K562 (cell line): ENCODE data around the gene MYO1B. TPM values are rescaled to one million over a fixed set of nuclear protein-coding genes. Genes with fewer than 3 reads are reported as not detected.

ENCODE experiments used
- ATAC-seq: fragments of 200-7000 bp; cut with Tn5 transposase; 3 replicates; pipeline ENCODE4 v1.9.1; 2020; ENCODE audit warnings: moderate library complexity
- BruUV-seq: library from RNA; stranded (reverse); fragments of 400-500 nt; replicated peaks from 2 replicates; lab custom pipeline; 2021; lab: Mats Ljungman, UMichigan
- CTCF ChIA-PET: fragments of 300-600 bp; formaldehyde crosslinking; extraction: SDS; loops from one replicate; lab custom pipeline; 2021; ENCODE audit warnings: low intra/inter-chr PET ratio; lab: Yijun Ruan, JAX
- POLR2A ChIA-PET: fragments of 300-600, 350-650 bp; sonication (Branson Sonifier 250); formaldehyde crosslinking; extraction: SDS; loops from one replicate; lab custom pipeline; 2021; ENCODE audit warnings: antibody characterized with exemption, inconsistent platforms; lab: Yijun Ruan, JAX
- DNase-seq, 4 experiments: peaks; one replicate each; pipeline versions ENCODE4 v3.0.0 to v3.0.0-alpha.2; 2011 to 2018; ENCODE audit warnings: low spot score in 3 of 4, mixed read lengths in 3 of 4; ENCODE audit errors: extremely low read depth in 1 of 4
- FAIRE-seq: peaks from 2 replicates; lab custom pipeline; 2011; peaks lifted over from hg19 to GRCh38; lab: Jason Lieb, UNC
- H2AFZ ChIP-seq: 2 replicates; pipeline ENCODE4 v1.6.0; 2011; ENCODE audit warnings: low read depth, low read length, control low read depth, inconsistent platforms
- H3K27ac ChIP-seq: fragments of 200-600 bp; 3 replicates; pipeline ENCODE4 v1.8.0; 2011; ENCODE audit warnings: low read depth, mild to moderate bottlenecking, control low read depth, inconsistent platforms, low read length, moderate library complexity, mixed read lengths; ENCODE audit errors: extremely low read depth
- H3K27me3 ChIP-seq, 2 experiments: fragments of 300-600 bp in 1 of 2; 2 replicates in 1 of 2; 3 replicates in 1 of 2; pipeline versions ENCODE4 v1.6.0 to v1.8.0; 2011; ENCODE audit warnings: inconsistent platforms in 2 of 2, low read length in 2 of 2, mild to moderate bottlenecking in 1 of 2, mixed read lengths in 1 of 2, moderate library complexity in 1 of 2; ENCODE audit not compliant: control insufficient read depth in 2 of 2, insufficient read depth in 2 of 2
- H3K36me3 ChIP-seq: fragments of 300-600 bp; 3 replicates; pipeline ENCODE4 v1.8.0; 2011; ENCODE audit warnings: mild to moderate bottlenecking, low read length, inconsistent platforms; ENCODE audit not compliant: control insufficient read depth, insufficient read depth
- H3K4me1 ChIP-seq, 2 experiments: fragments of 200-600 bp in 1 of 2; replicated peaks in 1 of 2; 2 replicates in 1 of 2; 3 replicates in 1 of 2; pipeline versions ENCODE4 v1.5.1 to v1.8.0; 2011; ENCODE audit warnings: inconsistent platforms in 2 of 2, low read length in 2 of 2, mild to moderate bottlenecking in 1 of 2, mixed read lengths in 1 of 2, moderate library complexity in 1 of 2; ENCODE audit not compliant: control insufficient read depth in 2 of 2, insufficient read depth in 2 of 2
- H3K4me2 ChIP-seq: 2 replicates; pipeline ENCODE4 v1.6.1; 2011; ENCODE audit warnings: low read length, control low read depth, inconsistent platforms, mixed read lengths; ENCODE audit not compliant: insufficient read depth
- H3K4me3 ChIP-seq: fragments of 200-600 bp; sonication (generic), shearing (Covaris generic); 2 replicates; pipeline ENCODE4 v1.5.1; 2016; ENCODE audit warnings: control low read depth, inconsistent platforms
- H3K79me2 ChIP-seq: fragments of 200-600 bp; 3 replicates; pipeline ENCODE4 v1.8.0; 2011; ENCODE audit warnings: low read length, inconsistent platforms; ENCODE audit not compliant: control insufficient read depth, insufficient read depth
- H3K9ac ChIP-seq, 2 experiments: 2 replicates each; pipeline versions ENCODE4 v1.6.0 to v1.6.1; 2011; ENCODE audit warnings: low read depth in 2 of 2, low read length in 2 of 2, control low read depth in 1 of 2, inconsistent platforms in 1 of 2, mild to moderate bottlenecking in 1 of 2, mixed read lengths in 1 of 2; ENCODE audit not compliant: insufficient read depth in 1 of 2
- H3K9me1 ChIP-seq: one replicate; pipeline ENCODE4 v1.6.0; 2011; ENCODE audit warnings: inconsistent platforms, mild to moderate bottlenecking, low read length, moderate library complexity; ENCODE audit not compliant: control insufficient read depth, insufficient read depth
- H3K9me3 ChIP-seq: replicated peaks from 2 replicates; pipeline ENCODE4 v1.5.1; 2011; ENCODE audit warnings: low read depth, low read length, inconsistent platforms; ENCODE audit not compliant: control insufficient read depth, insufficient read depth
- H4K20me1 ChIP-seq: replicated peaks from 2 replicates; pipeline ENCODE4 v1.6.1; 2011; ENCODE audit warnings: low read length, inconsistent platforms, mixed read lengths; ENCODE audit not compliant: control insufficient read depth, insufficient read depth
- HNRNPH1 ChIP-seq: fragments of 200-400 bp; formaldehyde crosslinking; optimal IDR thresholded peaks from 2 replicates; pipeline ENCODE3; 2017; ENCODE audit warnings: low read depth, mild to moderate bottlenecking, low read length, moderate library complexity
- MTA1 ChIP-seq: fragments of 450-650 bp; IDR thresholded peaks from 2 replicates; pipeline ENCODE4 v1.6.1; 2017; ENCODE audit warnings: borderline replicate concordance
- PHB ChIP-seq: fragments of 250-450 bp; sonication (Bioruptor Pico); IDR thresholded peaks from 2 replicates; pipeline ENCODE4 v1.5.0; 2021
- POLR2G ChIP-seq: fragments of 200-400 bp; formaldehyde crosslinking; IDR thresholded peaks from 2 replicates; pipeline ENCODE4 v1.6.1; 2017; ENCODE audit warnings: low read depth, mild to moderate bottlenecking, antibody characterized with exemption, low read length, moderate library complexity
- SAFB ChIP-seq: fragments of 200-400 bp; formaldehyde crosslinking; IDR thresholded peaks from 2 replicates; pipeline ENCODE4 v1.6.1; 2017; ENCODE audit warnings: low read depth, low read length, borderline replicate concordance
- SMARCC2 ChIP-seq: fragments of 450-650 bp; IDR thresholded peaks from 2 replicates; pipeline ENCODE4 v1.6.1; 2017; ENCODE audit warnings: antibody characterized with exemption, moderate library complexity, mild to moderate bottlenecking, low read depth
- U2AF1 ChIP-seq: fragments of 200-400 bp; formaldehyde crosslinking; optimal IDR thresholded peaks from 2 replicates; pipeline ENCODE3; 2017; ENCODE audit warnings: mild to moderate bottlenecking, low read depth, low read length, moderate library complexity
- ZNF212 ChIP-seq: fragments of 450-650 bp; formaldehyde crosslinking; IDR thresholded peaks from 2 replicates; pipeline ENCODE4 v1.4.0; 2020; ENCODE audit warnings: mild to moderate bottlenecking
- ZNF384 ChIP-seq: IDR thresholded peaks from 2 replicates; pipeline ENCODE4 v1.6.1; 2012; ENCODE audit warnings: low read depth, low read length, improper control_type of control experiment
- WGBS: fragments of 100-300 bp; shearing (Covaris generic); methylation state at CpG from one replicate; pipeline ENCODE4 v1.1.6; 2016; ENCODE audit warnings: low coverage, mixed read lengths; ENCODE audit not compliant: insufficient coverage; ENCODE audit errors: missing lambda C conversion rate; 5-methylcytosine and 5-hydroxymethylcytosine counted together
- in situ Hi-C: fragments of 300-500 bp; cut with MboI; formaldehyde crosslinking; loops from 4 replicates; pipeline ENCODE4 v1.15.0; 2018; ENCODE audit warnings: inconsistent platforms, mixed read lengths
- intact Hi-C: fragments of 100-400 bp; cut with micrococcal nuclease; formaldehyde crosslinking; loops from 2 replicates; pipeline ENCODE4 v1.14.2; 2022
- polyA plus RNA-seq, 8 experiments: library from polyadenylated mRNA; depleted of rRNA in 4 of 8; stranded (reverse) in 5 of 8; unstranded in 3 of 8; fragments of >200 nt; fragmentation: Nextera tagmentation in 2 of 8; fragmentation: Illumina TruSeq in 1 of 8; extraction: Ambion mirVana in 2 of 8; extraction: Trizol in 1 of 8; gene quantifications; 2 replicates each; pipeline versions ENCODE4 v1.2.1 to v1.2.3, GENCODE V29; 2011 to 2014; ENCODE audit warnings: inconsistent platforms in 1 of 8, missing spikeins in 1 of 8
- total RNA-seq, 7 experiments: library from RNA; depleted of rRNA in 6 of 7; stranded (reverse); fragments of >200 nt in 6 of 7; fragmentation: Illumina TruSeq in 2 of 7; extraction: Trizol in 2 of 7; gene quantifications; 2 replicates each; pipeline versions ENCODE4 v1.2.1 to v1.2.3, GENCODE V29; 2011 to 2021; ENCODE audit warnings: low replicate concordance in 1 of 7
- TF ChIP-seq, protein P1 (sequence below): fragments of 450-650 bp; IDR thresholded peaks from 2 replicates; pipeline ENCODE4 v1.6.1; 2018; ENCODE audit not compliant: partially characterized antibody
- TF ChIP-seq, protein P2 (sequence below): fragments of 250-450 bp; sonication (Bioruptor Pico); IDR thresholded peaks from 2 replicates; pipeline ENCODE4 v1.4.0; 2020; ENCODE audit warnings: mild to moderate bottlenecking, moderate library complexity
- TF ChIP-seq, protein P3 (sequence below): fragments of 450-650 bp; IDR thresholded peaks from 2 replicates; pipeline ENCODE4 v1.6.1; 2016; ENCODE audit warnings: mild to moderate bottlenecking
- TF ChIP-seq, protein P4 (sequence below): sonication (generic); formaldehyde crosslinking; IDR thresholded peaks from 2 replicates; pipeline ENCODE4 v1.9.0; 2022; ENCODE audit warnings: mild to moderate bottlenecking, missing genetic modification reagents

The MYO1B gene
- total and polyA plus RNA-seq, 9 of the 15 experiments (the other 6 are each of a cell fraction or from before 2014, with no cell fraction given), result 0.04 to 0.33 (median 0.20) TPM; not detected in 5

DNA sequence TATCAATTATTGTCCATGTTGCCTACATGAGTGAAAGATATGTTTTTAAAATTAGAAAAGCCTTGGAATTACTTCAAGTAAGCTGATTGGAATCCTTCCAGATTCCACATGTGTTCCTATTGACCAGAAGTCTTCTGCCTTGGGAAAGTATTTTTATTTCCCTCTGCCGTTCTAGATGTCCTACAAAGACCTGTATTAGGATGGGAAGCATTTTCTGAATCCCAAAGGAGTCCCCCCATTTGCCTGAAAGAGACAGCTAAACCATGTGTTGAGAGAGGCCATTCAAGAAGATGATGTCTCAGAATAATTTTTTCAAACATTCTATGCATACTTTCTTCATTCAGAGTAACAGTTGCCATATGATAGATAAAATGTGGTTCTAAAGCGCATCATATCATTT, 19.0 kb upstream of the MYO1B start:
- H3K27ac ChIP-seq, result no peak overlapping the region
- H4K20me1 ChIP-seq, result no peaks in the 10 kb centered on the region
- DNase-seq (no peak), ATAC-seq (no peak), FAIRE-seq (no peak)
- no peaks in the 10 kb centered on the region for H3K27me3 ChIP-seq
- no peaks in the 10 kb centered on the region for H3K9me1 ChIP-seq
- TF ChIP-seq, protein P1, sequence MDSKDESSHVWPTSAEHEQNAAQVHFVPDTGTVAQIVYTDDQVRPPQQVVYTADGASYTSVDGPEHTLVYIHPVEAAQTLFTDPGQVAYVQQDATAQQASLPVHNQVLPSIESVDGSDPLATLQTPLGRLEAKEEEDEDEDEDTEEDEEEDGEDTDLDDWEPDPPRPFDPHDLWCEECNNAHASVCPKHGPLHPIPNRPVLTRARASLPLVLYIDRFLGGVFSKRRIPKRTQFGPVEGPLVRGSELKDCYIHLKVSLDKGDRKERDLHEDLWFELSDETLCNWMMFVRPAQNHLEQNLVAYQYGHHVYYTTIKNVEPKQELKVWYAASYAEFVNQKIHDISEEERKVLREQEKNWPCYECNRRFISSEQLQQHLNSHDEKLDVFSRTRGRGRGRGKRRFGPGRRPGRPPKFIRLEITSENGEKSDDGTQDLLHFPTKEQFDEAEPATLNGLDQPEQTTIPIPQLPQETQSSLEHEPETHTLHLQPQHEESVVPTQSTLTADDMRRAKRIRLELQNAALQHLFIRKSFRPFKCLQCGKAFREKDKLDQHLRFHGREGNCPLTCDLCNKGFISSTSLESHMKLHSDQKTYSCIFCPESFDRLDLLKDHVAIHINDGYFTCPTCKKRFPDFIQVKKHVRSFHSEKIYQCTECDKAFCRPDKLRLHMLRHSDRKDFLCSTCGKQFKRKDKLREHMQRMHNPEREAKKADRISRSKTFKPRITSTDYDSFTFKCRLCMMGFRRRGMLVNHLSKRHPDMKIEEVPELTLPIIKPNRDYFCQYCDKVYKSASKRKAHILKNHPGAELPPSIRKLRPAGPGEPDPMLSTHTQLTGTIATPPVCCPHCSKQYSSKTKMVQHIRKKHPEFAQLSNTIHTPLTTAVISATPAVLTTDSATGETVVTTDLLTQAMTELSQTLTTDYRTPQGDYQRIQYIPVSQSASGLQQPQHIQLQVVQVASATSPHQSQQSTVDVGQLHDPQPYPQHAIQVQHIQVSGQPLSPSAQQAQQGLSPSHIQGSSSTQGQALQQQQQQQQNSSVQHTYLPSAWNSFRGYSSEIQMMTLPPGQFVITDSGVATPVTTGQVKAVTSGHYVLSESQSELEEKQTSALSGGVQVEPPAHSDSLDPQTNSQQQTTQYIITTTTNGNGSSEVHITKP, result no peak
- TF ChIP-seq PHB (CRISPR knock-in tag), result no peak
- no peak for TF ChIP-seq HNRNPH1
- no peak for TF ChIP-seq U2AF1
- TF ChIP-seq POLR2G, result no peak
- no peak for TF ChIP-seq ZNF212
- TF ChIP-seq, protein P2, sequence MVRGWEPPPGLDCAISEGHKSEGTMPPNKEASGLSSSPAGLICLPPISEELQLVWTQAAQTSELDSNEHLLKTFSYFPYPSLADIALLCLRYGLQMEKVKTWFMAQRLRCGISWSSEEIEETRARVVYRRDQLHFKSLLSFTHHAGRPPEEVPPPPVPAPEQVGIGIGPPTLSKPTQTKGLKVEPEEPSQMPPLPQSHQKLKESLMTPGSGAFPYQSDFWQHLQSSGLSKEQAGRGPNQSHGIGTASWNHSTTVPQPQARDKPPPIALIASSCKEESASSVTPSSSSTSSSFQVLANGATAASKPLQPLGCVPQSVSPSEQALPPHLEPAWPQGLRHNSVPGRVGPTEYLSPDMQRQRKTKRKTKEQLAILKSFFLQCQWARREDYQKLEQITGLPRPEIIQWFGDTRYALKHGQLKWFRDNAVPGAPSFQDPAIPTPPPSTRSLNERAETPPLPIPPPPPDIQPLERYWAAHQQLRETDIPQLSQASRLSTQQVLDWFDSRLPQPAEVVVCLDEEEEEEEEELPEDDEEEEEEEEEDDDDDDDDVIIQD (CRISPR knock-in tag), result no peak
- no peak for TF ChIP-seq SAFB
- TF ChIP-seq, protein P3, sequence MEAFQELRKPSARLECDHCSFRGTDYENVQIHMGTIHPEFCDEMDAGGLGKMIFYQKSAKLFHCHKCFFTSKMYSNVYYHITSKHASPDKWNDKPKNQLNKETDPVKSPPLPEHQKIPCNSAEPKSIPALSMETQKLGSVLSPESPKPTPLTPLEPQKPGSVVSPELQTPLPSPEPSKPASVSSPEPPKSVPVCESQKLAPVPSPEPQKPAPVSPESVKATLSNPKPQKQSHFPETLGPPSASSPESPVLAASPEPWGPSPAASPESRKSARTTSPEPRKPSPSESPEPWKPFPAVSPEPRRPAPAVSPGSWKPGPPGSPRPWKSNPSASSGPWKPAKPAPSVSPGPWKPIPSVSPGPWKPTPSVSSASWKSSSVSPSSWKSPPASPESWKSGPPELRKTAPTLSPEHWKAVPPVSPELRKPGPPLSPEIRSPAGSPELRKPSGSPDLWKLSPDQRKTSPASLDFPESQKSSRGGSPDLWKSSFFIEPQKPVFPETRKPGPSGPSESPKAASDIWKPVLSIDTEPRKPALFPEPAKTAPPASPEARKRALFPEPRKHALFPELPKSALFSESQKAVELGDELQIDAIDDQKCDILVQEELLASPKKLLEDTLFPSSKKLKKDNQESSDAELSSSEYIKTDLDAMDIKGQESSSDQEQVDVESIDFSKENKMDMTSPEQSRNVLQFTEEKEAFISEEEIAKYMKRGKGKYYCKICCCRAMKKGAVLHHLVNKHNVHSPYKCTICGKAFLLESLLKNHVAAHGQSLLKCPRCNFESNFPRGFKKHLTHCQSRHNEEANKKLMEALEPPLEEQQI, result no peak
- no peak for TF ChIP-seq MTA1
- TF ChIP-seq, protein P4, sequence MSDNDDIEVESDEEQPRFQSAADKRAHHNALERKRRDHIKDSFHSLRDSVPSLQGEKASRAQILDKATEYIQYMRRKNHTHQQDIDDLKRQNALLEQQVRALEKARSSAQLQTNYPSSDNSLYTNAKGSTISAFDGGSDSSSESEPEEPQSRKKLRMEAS (CRISPR knock-in tag), result no peak
- no peak for TF ChIP-seq SMARCC2
- TF ChIP-seq ZNF384, result no peak
- ChIA-PET CTCF (no interaction called here), POLR2A (interaction anchor here (1.2 kb wide), 1 partner anchor 204 kb away, joined by 3 read pairs; no protein-coding TSS in a partner anchor)
- BruUV-seq, result no TSS peak
- no peaks in the 10 kb centered on the region for H3K4me1 ChIP-seq
- no peak overlapping the region for H3K4me3 ChIP-seq
- no peak overlapping the region for H2AFZ ChIP-seq
- in situ Hi-C loops (no loop called here), intact Hi-C loops (no loop called here)
- no peaks in the 10 kb centered on the region for H3K79me2 ChIP-seq
- WGBS, result 0% methylated on average over 2 of the region's 2 CpGs
- no peak overlapping the region for H3K4me2 ChIP-seq
- no peaks in the 10 kb centered on the region for H3K9me3 ChIP-seq
- H3K36me3 ChIP-seq, result no peaks in the 10 kb centered on the region
- H3K9ac ChIP-seq, result no peak overlapping the region
